Spleen (tissue), 7 donors: ENCODE measurements around the gene ALDH1A2.

ENCODE experiments used
- POLR2A ChIP-seq, 3 donors: fragments of 450-650 bp; IDR thresholded peaks; one replicate each; pipeline ENCODE4 v1.5.1; 2017; ENCODE audit warnings: antibody characterized with exemption in 3 of 3, mild to moderate bottlenecking in 1 of 3
- POLR2AphosphoS5 ChIP-seq, 3 donors: sonication (generic); formaldehyde crosslinking; IDR thresholded peaks; one replicate each; pipeline ENCODE4 v1.5.1; 2017; ENCODE audit warnings: antibody characterized with exemption in 3 of 3
- TF ChIP-seq, protein P1 (sequence below), 11 experiments: fragments of 200-600 bp in 7 of 11; fragments of 450-650 bp in 4 of 11; sonication (generic) in 4 of 11; IDR thresholded peaks in 8 of 11; conservative IDR thresholded peaks in 3 of 11; 1 replicate in 7 of 11; 2 replicates in 4 of 11; pipeline versions ENCODE4 v1.4.0 to v1.8.0; 2016 to 2021; ENCODE audit warnings: antibody characterized with exemption in 11 of 11, inconsistent platforms in 4 of 11, mild to moderate bottlenecking in 1 of 11
- donor health status: DM: no; HTN: no; CAD: no; lungs with moderate emphysema.
- donor health status: DM: no; HTN: no; CAD: no.
- donor health status: DM: no; HTN: no; CAD: no.

DNA sequence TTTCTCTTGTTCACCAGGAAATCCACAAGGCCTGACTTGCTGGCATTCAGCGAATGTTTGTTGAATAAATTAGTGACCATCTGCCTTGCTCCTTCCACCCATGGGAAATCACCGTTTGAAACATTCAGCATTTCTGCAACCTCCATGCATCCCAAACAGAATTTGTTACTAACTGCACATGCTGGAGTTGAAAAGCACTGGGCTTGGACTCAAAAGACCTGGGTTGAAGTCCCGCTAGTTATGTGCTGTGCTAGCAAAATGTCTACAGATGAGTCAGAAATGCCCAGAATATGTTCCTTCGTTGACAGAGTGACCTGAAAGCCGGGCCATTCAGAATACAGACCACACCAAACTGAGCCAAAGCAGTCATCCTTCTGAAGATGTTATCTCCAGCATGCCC is 144.6 kb downstream of the ALDH1A2 start:
- TF ChIP-seq, protein P1, sequence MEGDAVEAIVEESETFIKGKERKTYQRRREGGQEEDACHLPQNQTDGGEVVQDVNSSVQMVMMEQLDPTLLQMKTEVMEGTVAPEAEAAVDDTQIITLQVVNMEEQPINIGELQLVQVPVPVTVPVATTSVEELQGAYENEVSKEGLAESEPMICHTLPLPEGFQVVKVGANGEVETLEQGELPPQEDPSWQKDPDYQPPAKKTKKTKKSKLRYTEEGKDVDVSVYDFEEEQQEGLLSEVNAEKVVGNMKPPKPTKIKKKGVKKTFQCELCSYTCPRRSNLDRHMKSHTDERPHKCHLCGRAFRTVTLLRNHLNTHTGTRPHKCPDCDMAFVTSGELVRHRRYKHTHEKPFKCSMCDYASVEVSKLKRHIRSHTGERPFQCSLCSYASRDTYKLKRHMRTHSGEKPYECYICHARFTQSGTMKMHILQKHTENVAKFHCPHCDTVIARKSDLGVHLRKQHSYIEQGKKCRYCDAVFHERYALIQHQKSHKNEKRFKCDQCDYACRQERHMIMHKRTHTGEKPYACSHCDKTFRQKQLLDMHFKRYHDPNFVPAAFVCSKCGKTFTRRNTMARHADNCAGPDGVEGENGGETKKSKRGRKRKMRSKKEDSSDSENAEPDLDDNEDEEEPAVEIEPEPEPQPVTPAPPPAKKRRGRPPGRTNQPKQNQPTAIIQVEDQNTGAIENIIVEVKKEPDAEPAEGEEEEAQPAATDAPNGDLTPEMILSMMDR (IDR thresholded peaks at IDR 0.05 in 8 of 11, conservative IDR thresholded peaks at IDR 0.05 in 3 of 11), result no peak
- TF ChIP-seq POLR2AphosphoS5 (IDR thresholded peaks at IDR 0.05) (no peak), POLR2A (IDR thresholded peaks at IDR 0.05) (no peak)
